HepG2 (cell line): ENCODE measurements around the gene PRDX5. TPM values are rescaled to one million over a fixed set of nuclear protein-coding genes. Genes with fewer than 3 reads are reported as not detected.

ENCODE experiments used
- FIP1L1 ChIP-seq: fragments of 200-400 bp; formaldehyde crosslinking; IDR thresholded peaks from 2 replicates; pipeline ENCODE4 v1.6.1; 2018; ENCODE audit warnings: low read depth, mild to moderate bottlenecking, low read length, moderate library complexity, borderline replicate concordance; ENCODE audit not compliant: insufficient read depth
- KMT2B ChIP-seq: IDR thresholded peaks from 2 replicates; pipeline ENCODE4 v1.6.1; 2016; ENCODE audit warnings: missing genetic modification reagents, missing compliant biosample characterization
- MEF2D ChIP-seq: sonication (generic); formaldehyde crosslinking; IDR thresholded peaks from 2 replicates; pipeline ENCODE4 v1.5.1; 2020; ENCODE audit warnings: mild to moderate bottlenecking, missing genetic modification reagents
- MXI1 ChIP-seq: IDR thresholded peaks from 3 replicates; pipeline ENCODE4 v1.6.1; 2012; ENCODE audit warnings: low read depth, low read length, inconsistent platforms, borderline replicate concordance
- NFATC3 ChIP-seq: sonication (generic); formaldehyde crosslinking; IDR thresholded peaks from 2 replicates; pipeline ENCODE4 v1.5.1; 2020; ENCODE audit warnings: mild to moderate bottlenecking, missing genetic modification reagents
- NR2F1 ChIP-seq, 2 experiments: fragments of 450-650 bp in 1 of 2; formaldehyde crosslinking in 1 of 2; IDR thresholded peaks; 2 replicates each; pipeline versions ENCODE4 v1.5.0 to v1.6.1; 2016 to 2020; ENCODE audit warnings: mild to moderate bottlenecking in 1 of 2, missing compliant biosample characterization in 1 of 2, missing genetic modification reagents in 1 of 2, moderate library complexity in 1 of 2
- PCBP2 ChIP-seq: fragments of 200-400 bp; formaldehyde crosslinking; optimal IDR thresholded peaks from 2 replicates; pipeline ENCODE3; 2018; ENCODE audit warnings: low read length, low read depth; ENCODE audit not compliant: poor library complexity, severe bottlenecking
- RBM22 ChIP-seq: fragments of 200-400 bp; formaldehyde crosslinking; optimal IDR thresholded peaks from 2 replicates; pipeline ENCODE3; 2017; ENCODE audit warnings: mild to moderate bottlenecking, low read length, moderate library complexity
- RNF2 ChIP-seq: fragments of 450-650 bp; conservative IDR thresholded peaks from 2 replicates; pipeline ENCODE4 v1.6.1; 2016; ENCODE audit warnings: low read depth
- SOX13 ChIP-seq, 3 experiments: fragments of 450-650 bp in 1 of 3; sonication (generic) in 1 of 3; formaldehyde crosslinking in 1 of 3; IDR thresholded peaks in 2 of 3; conservative IDR thresholded peaks in 1 of 3; 2 replicates each; pipeline versions ENCODE4 v1.5.0 to v1.6.1; 2016 to 2020; ENCODE audit warnings: antibody characterized with exemption in 1 of 3, mild to moderate bottlenecking in 1 of 3, missing compliant biosample characterization in 1 of 3, missing genetic modification reagents in 1 of 3, moderate library complexity in 1 of 3
- TEAD2 ChIP-seq: sonication (generic); formaldehyde crosslinking; IDR thresholded peaks from 2 replicates; pipeline ENCODE4 v1.9.0; 2021; ENCODE audit warnings: missing genetic modification reagents
- ZC3H4 ChIP-seq: sonication (generic); formaldehyde crosslinking; IDR thresholded peaks from 2 replicates; pipeline ENCODE4 v1.4.0; 2020; ENCODE audit warnings: missing genetic modification reagents, borderline replicate concordance
- ZFX ChIP-seq: sonication (generic); formaldehyde crosslinking; IDR thresholded peaks from 2 replicates; pipeline ENCODE4 v1.4.0; 2020; ENCODE audit warnings: mild to moderate bottlenecking, low read depth, missing genetic modification reagents, moderate library complexity
- ZNF563 ChIP-seq: sonication (generic); formaldehyde crosslinking; IDR thresholded peaks from 2 replicates; pipeline ENCODE4 v1.8.0; 2022; ENCODE audit warnings: mild to moderate bottlenecking, moderate library complexity, missing genetic modification reagents
- ZNF569 ChIP-seq: sonication (generic); formaldehyde crosslinking; IDR thresholded peaks from 2 replicates; pipeline ENCODE4 v1.5.0; 2020; ENCODE audit warnings: mild to moderate bottlenecking, missing genetic modification reagents, moderate library complexity, borderline replicate concordance
- ZNF704 ChIP-seq: sonication (generic); formaldehyde crosslinking; IDR thresholded peaks from 2 replicates; pipeline ENCODE4 v1.8.1; 2023; ENCODE audit warnings: mild to moderate bottlenecking, inconsistent platforms, moderate library complexity, missing genetic modification reagents, borderline replicate concordance
- ZNF747 ChIP-seq: sonication (generic); formaldehyde crosslinking; IDR thresholded peaks from 2 replicates; pipeline ENCODE4 v1.8.1; 2023; ENCODE audit warnings: missing genetic modification reagents, mild to moderate bottlenecking, borderline replicate concordance
- ZNF788 ChIP-seq: sonication (generic); formaldehyde crosslinking; IDR thresholded peaks from 2 replicates; pipeline ENCODE4 v1.5.0; 2020; ENCODE audit warnings: mild to moderate bottlenecking, missing genetic modification reagents, borderline replicate concordance
- polyA plus RNA-seq, 8 experiments: library from polyadenylated mRNA; depleted of rRNA in 3 of 8; stranded (reverse) in 7 of 8; unstranded in 1 of 8; fragments of >200 nt; fragmentation: Illumina TruSeq in 4 of 8; extraction: Trizol in 4 of 8; gene quantifications; 2 replicates each; pipeline versions ENCODE4 v1.2.1 to v1.2.3, GENCODE V29; 2011 to 2016; ENCODE audit warnings: low read depth in 4 of 8, missing spikeins in 1 of 8, mixed read lengths in 1 of 8; ENCODE audit not compliant: insufficient read depth in 1 of 8
- total RNA-seq, 5 experiments: library from RNA; depleted of rRNA; stranded (reverse); fragments of >200 nt; fragmentation: Illumina TruSeq; extraction: Trizol; gene quantifications; 2 replicates each; pipeline ENCODE4 v1.2.3, GENCODE V29; 2016; ENCODE audit warnings: low read depth in 1 of 5
- TF ChIP-seq, protein P1 (sequence below): sonication (generic); formaldehyde crosslinking; IDR thresholded peaks from 2 replicates; pipeline ENCODE4 v1.5.0; 2020; ENCODE audit warnings: mild to moderate bottlenecking, missing genetic modification reagents
- TF ChIP-seq, protein P2 (sequence below): sonication (generic); formaldehyde crosslinking; IDR thresholded peaks from 2 replicates; pipeline ENCODE4 v1.9.0; 2022; ENCODE audit warnings: missing genetic modification reagents, mild to moderate bottlenecking, borderline replicate concordance
- TF ChIP-seq, protein P3 (sequence below): sonication (generic); IDR thresholded peaks from 2 replicates; pipeline ENCODE4 v1.6.1; 2016; ENCODE audit warnings: low read depth, borderline replicate concordance

PRDX5 gene
- total and polyA plus RNA-seq, 2 of the 13 experiments (the other 11 are each of a cell fraction or from before 2014, with no cell fraction given), result 215 to 311 TPM

GRCh38 chr11:64355078-64355940, 37.4 kb downstream of the PRDX5 start (continued):
- TF ChIP-seq, protein P1, sequence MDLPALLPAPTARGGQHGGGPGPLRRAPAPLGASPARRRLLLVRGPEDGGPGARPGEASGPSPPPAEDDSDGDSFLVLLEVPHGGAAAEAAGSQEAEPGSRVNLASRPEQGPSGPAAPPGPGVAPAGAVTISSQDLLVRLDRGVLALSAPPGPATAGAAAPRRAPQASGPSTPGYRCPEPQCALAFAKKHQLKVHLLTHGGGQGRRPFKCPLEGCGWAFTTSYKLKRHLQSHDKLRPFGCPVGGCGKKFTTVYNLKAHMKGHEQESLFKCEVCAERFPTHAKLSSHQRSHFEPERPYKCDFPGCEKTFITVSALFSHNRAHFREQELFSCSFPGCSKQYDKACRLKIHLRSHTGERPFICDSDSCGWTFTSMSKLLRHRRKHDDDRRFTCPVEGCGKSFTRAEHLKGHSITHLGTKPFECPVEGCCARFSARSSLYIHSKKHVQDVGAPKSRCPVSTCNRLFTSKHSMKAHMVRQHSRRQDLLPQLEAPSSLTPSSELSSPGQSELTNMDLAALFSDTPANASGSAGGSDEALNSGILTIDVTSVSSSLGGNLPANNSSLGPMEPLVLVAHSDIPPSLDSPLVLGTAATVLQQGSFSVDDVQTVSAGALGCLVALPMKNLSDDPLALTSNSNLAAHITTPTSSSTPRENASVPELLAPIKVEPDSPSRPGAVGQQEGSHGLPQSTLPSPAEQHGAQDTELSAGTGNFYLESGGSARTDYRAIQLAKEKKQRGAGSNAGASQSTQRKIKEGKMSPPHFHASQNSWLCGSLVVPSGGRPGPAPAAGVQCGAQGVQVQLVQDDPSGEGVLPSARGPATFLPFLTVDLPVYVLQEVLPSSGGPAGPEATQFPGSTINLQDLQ (CRISPR knock-in tag), result no peak
- TF ChIP-seq ZFX (CRISPR knock-in tag) (peak; percentile 69; the same call in 1 of the 2 replicates), NR2F1 (CRISPR knock-in tag; IDR thresholded peaks at IDR 0.05) (peak; percentile 19 to 44; a peak in 1 of 4 replicates), ZNF569 (CRISPR knock-in tag) (no peak), PCBP2 (no peak), RNF2 (0 out of 2 replicates have a peak, but pooled peaks have one; percentile 24), ZNF747 (peak; percentile 65; the same call in 1 of the 2 replicates), ZNF563 (CRISPR knock-in tag) (peak; percentile 58; the same call in 1 of the 2 replicates), ZNF788 (no peak; the same call in 1 of the 2 replicates), ZNF704 (CRISPR knock-in tag) (no peak), MXI1 (peak; percentile 62; the same call in 1 of the 3 replicates), NFATC3 (CRISPR knock-in tag) (no peak), KMT2B (peak; percentile 44; the same call in 1 of the 2 replicates), MEF2D (CRISPR knock-in tag) (peak; percentile 42; the same call in 1 of the 2 replicates), FIP1L1 (no peak), SOX13 (IDR thresholded peaks at IDR 0.05) (no peak), SOX13 (CRISPR knock-in tag; conservative IDR thresholded peaks at IDR 0.05 in 1 of 2, IDR thresholded peaks at IDR 0.05 in 1 of 2) (peak in 1 of 2 experiments; percentile 20; a peak in 1 of 4 replicates), RBM22 (no peak), ZC3H4 (CRISPR knock-in tag) (no peak), TEAD2 (CRISPR knock-in tag) (no peak)
- TF ChIP-seq, protein P2, sequence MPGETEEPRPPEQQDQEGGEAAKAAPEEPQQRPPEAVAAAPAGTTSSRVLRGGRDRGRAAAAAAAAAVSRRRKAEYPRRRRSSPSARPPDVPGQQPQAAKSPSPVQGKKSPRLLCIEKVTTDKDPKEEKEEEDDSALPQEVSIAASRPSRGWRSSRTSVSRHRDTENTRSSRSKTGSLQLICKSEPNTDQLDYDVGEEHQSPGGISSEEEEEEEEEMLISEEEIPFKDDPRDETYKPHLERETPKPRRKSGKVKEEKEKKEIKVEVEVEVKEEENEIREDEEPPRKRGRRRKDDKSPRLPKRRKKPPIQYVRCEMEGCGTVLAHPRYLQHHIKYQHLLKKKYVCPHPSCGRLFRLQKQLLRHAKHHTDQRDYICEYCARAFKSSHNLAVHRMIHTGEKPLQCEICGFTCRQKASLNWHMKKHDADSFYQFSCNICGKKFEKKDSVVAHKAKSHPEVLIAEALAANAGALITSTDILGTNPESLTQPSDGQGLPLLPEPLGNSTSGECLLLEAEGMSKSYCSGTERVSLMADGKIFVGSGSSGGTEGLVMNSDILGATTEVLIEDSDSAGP (CRISPR knock-in tag), result peak; percentile 78; the same call in 1 of the 2 replicates
- TF ChIP-seq, protein P3, sequence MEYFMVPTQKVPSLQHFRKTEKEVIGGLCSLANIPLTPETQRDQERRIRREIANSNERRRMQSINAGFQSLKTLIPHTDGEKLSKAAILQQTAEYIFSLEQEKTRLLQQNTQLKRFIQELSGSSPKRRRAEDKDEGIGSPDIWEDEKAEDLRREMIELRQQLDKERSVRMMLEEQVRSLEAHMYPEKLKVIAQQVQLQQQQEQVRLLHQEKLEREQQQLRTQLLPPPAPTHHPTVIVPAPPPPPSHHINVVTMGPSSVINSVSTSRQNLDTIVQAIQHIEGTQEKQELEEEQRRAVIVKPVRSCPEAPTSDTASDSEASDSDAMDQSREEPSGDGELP, result peak; percentile 58; the same call in 1 of the 2 replicates
